Neural crest cell (in vitro differentiated cells): ENCODE results near the gene MYBPHL. TPM values are rescaled to one million over a fixed set of nuclear protein-coding genes. Genes with fewer than 3 reads are reported as not detected.
A peak's percentile ranks its signal among the peaks of the same experiment; 100 is the strongest.

ENCODE experiments used
- DNase-seq: peaks from one replicate; pipeline ENCODE4 v3.0.0; 2021; ENCODE audit warnings: low read depth, mixed read lengths, low spot score
- H3K27ac Mint-ChIP-seq: one replicate; pipeline ENCODE4 v1.8.0; 2021; ENCODE audit warnings: mild to moderate bottlenecking, mixed read lengths; ENCODE audit not compliant: unreplicated experiment
- H3K27me3 Mint-ChIP-seq: 2 replicates; pipeline ENCODE4 v1.8.0; 2021; ENCODE audit warnings: low read depth, mild to moderate bottlenecking, mixed read lengths
- H3K36me3 Mint-ChIP-seq: 2 replicates; pipeline ENCODE4 v1.8.0; 2021; ENCODE audit warnings: low read depth, mild to moderate bottlenecking, mixed read lengths
- H3K4me1 Mint-ChIP-seq: 2 replicates; pipeline ENCODE4 v1.8.0; 2021; ENCODE audit warnings: mixed read lengths
- H3K4me3 Mint-ChIP-seq: one replicate; pipeline ENCODE4 v1.8.0; 2021; ENCODE audit warnings: mild to moderate bottlenecking, mixed read lengths
- H3K9me3 Mint-ChIP-seq: 2 replicates; pipeline ENCODE4 v1.8.0; 2021; ENCODE audit warnings: mixed read lengths
- total RNA-seq: library from RNA; stranded (reverse); gene quantifications from 2 replicates; pipeline ENCODE4 v1.2.1, GENCODE V29; 2021
- TF ChIP-seq, protein P1 (sequence below): fragments of 200-600 bp; sonication (generic); conservative IDR thresholded peaks from 2 replicates; pipeline ENCODE4 v1.5.0; 2021; ENCODE audit warnings: antibody characterized with exemption, mild to moderate bottlenecking

The MYBPHL gene
- total RNA-seq, 1 donor from 2014 or later = 0.82 TPM

GRCh38 chr1:109256971-109257681 lies 49.7 kb downstream of the MYBPHL start:
- peak overlapping the region; percentile 66 for H3K4me3 Mint-ChIP-seq
- H3K36me3 Mint-ChIP-seq = peaks cover 12% of the 10 kb centered on the region
- DNase-seq = no peak
- H3K27ac Mint-ChIP-seq = peak overlapping the region; percentile 95
- no peaks in the 10 kb centered on the region for H3K9me3 Mint-ChIP-seq
- TF ChIP-seq, protein P1, sequence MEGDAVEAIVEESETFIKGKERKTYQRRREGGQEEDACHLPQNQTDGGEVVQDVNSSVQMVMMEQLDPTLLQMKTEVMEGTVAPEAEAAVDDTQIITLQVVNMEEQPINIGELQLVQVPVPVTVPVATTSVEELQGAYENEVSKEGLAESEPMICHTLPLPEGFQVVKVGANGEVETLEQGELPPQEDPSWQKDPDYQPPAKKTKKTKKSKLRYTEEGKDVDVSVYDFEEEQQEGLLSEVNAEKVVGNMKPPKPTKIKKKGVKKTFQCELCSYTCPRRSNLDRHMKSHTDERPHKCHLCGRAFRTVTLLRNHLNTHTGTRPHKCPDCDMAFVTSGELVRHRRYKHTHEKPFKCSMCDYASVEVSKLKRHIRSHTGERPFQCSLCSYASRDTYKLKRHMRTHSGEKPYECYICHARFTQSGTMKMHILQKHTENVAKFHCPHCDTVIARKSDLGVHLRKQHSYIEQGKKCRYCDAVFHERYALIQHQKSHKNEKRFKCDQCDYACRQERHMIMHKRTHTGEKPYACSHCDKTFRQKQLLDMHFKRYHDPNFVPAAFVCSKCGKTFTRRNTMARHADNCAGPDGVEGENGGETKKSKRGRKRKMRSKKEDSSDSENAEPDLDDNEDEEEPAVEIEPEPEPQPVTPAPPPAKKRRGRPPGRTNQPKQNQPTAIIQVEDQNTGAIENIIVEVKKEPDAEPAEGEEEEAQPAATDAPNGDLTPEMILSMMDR = no peak
- H3K27me3 Mint-ChIP-seq = no peaks in the 10 kb centered on the region
- H3K4me1 Mint-ChIP-seq = peaks cover 75% of the 10 kb centered on the region

- peaks cover 83% of the 10 kb centered on the region for H3K4me1 Mint-ChIP-seq
- no peak for DNase-seq
- peaks cover 22% of the 10 kb centered on the region for H3K36me3 Mint-ChIP-seq
- no peaks in the 10 kb centered on the region for H3K27me3 Mint-ChIP-seq
- H3K4me3 Mint-ChIP-seq = peak overlapping the region; percentile 86
- peak overlapping the region; percentile 95 for H3K27ac Mint-ChIP-seq
- TF ChIP-seq, protein P1 = no peak
- H3K9me3 Mint-ChIP-seq = no peaks in the 10 kb centered on the region
Observed at GRCh38 chr1:109256085-109256484, 50.7 kb downstream of the MYBPHL start.

- no peak for DNase-seq
- Mint-ChIP-seq H3K27ac (peak overlapping the region; percentile 98), H3K27me3 (no peaks in the 10 kb centered on the region), H3K36me3 (peaks cover 23% of the 10 kb centered on the region), H3K4me1 (peaks cover 84% of the 10 kb centered on the region), H3K4me3 (peak overlapping the region; percentile 86), H3K9me3 (no peaks in the 10 kb centered on the region)
- TF ChIP-seq, protein P1 = no peak
Observed at GRCh38 chr1:109255678-109256077, 51.1 kb downstream of the MYBPHL start.

- TF ChIP-seq, protein P1 = no peak
- peak overlapping the region; percentile 86 for H3K4me3 Mint-ChIP-seq
- peak; percentile 62 for DNase-seq
- H3K4me1 Mint-ChIP-seq = peaks cover 81% of the 10 kb centered on the region
- H3K9me3 Mint-ChIP-seq = no peaks in the 10 kb centered on the region
- H3K36me3 Mint-ChIP-seq = peaks cover 23% of the 10 kb centered on the region
- no peaks in the 10 kb centered on the region for H3K27me3 Mint-ChIP-seq
- peak overlapping the region; percentile 98 for H3K27ac Mint-ChIP-seq
Observed at GRCh38 chr1:109255097-109255651, 51.6 kb downstream of the MYBPHL start.

GRCh38 chr1:109254621-109255096 lies 52.2 kb downstream of the MYBPHL start:
- Mint-ChIP-seq H3K4me3 (peak overlapping the region; percentile 91), H3K4me1 (peaks cover 76% of the 10 kb centered on the region), H3K36me3 (peaks cover 23% of the 10 kb centered on the region), H3K27ac (peak overlapping the region; percentile 98), H3K27me3 (no peaks in the 10 kb centered on the region), H3K9me3 (no peaks in the 10 kb centered on the region)
- TF ChIP-seq, protein P1 = peak; percentile 4
- DNase-seq = no peak
